SKM-1 treated with dmso at 0.1 percent for 144 hours (cell line): ENCODE measurements around the gene CGREF1.

Source experiments
- DNase-seq: peaks from one replicate; lab custom pipeline; 2025; ENCODE audit not compliant: unreplicated experiment; lab: John Stamatoyannopoulos, UW

Gene CGREF1

DNA sequence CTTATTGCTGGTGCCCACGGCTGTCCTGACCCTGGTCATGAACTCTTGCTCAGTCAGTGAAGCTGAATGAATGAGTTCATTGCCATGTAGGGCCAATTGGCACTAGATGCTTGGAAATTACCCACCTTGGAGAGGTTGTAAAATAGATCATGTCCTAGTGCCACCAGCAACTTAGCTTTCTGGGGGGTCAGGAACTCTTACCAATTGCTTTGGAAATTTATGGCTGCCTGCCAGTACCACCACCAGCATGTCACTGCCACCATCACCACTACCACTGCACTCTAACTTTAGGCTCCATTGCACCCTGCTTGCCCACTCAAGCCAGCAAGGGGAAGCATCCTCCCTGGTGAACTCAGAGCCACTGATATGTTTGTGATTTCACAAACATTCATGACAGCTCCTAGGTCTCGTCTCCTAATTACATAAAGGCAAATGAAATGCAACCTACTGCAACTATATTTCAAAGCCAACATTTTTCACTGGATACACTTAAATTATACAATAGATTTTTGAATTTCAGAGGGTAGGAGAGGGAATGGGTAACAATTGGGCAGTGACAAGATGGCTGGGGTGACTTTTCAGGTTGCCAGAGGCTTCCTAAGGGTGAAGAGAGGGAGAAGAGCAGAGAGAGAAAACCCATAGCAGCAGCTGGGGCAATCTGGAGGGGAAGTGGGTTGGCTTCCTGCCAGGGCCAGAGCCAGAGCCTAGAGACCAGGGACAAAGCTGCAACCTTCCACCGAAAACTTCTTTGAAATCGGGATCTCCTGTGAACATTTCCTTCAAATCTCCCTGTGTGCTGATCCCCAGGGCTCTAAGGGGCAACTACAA is 44.0 kb downstream of the CGREF1 start:
- DNase-seq: peak; percentile 69

- no peak for DNase-seq
Observed at GRCh38 chr2:27073782-27074181, 45.1 kb downstream of the CGREF1 start.

DNA sequence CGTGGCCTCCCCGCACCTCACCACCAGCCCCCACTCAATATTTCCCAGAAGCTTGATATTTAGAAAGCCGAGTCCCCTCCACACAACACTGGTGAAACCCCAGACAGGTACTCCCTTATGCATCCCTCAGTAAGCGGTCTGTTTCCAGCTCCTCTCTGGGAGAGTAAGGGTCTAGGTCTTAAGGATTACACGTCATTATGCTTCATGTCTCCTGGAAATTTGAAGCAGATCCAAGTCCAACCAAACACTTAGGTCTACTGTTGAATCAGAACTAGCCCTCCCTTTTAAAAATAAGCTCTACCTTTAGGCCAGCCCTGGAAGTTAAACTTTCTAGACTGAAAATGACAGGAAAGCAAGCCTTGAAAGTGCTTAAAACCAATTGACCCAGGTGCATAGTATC is 46.0 kb downstream of the CGREF1 start:
- no peak for DNase-seq

GRCh38 chr2:27071990-27072830 is 46.7 kb downstream of the CGREF1 start:
- DNase-seq: no peak

- peak; percentile 89 for DNase-seq
Observed at GRCh38 chr2:27071277-27071989, 47.5 kb downstream of the CGREF1 start, which contains the start of gene OST4. TSS of gene OST4 (minus strand) at chr2:27071654.

DNA sequence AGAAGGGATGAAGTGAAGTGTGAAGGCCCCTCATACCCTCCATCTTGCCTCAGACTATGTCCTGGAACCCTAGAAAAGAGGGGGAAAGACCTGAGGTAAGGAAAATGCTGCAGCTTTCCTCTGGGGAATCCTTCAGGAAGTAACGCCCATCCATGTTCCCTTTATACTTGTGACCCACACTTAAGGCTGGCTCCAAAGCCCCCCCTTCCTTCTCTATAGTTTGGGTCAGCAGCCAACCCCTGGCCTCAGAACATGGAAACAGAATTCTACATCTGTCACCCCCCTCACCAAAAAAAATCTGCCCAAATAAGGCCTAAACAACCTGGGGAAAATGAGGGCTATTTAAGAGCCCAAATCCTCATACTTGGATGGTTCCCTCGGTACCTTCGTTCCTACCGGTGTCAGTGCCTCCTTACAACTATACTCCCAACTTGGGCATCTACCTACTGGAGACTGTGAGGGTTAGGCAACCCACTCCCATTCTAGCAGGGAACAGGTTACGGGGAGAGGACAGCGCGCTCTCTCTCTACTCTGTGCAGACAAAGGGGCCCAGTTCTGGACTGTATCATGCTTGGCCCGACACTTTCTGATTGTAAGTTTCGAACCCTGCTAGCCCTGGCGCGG is 48.2 kb downstream of the CGREF1 start:
- DNase-seq: no peak

DNA sequence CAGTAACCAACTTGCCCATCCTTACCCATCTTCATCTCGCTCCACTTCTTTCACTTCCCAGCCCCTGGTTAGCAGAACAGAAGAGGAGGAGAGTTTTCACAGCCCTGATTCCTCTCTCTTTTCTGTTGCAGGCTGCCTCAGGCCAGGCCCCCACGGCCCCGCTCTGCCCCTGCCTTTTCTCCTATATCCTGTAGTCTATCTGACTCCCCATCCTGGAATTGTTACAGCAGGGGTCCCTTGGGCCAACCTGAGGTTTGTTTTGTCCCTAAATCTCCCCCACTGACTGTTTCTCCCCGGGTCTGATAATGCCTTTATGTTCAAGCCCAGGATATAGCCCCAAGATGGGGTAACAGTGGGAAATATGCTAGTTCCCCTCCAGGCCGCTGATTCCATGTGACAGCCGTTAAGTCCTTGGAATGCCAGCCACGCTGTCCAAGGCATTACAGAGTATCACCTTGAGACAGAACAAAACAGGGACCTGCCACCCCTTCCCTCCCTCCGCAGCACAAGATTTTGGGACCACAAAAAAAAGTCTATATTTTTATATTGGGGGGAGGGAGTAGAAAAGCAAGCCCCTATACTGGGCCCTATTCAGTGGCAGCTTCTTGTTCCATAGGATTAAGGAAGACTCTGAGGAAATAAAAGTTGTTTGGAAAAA is 48.8 kb downstream of the CGREF1 start:
- no peak for DNase-seq

DNA sequence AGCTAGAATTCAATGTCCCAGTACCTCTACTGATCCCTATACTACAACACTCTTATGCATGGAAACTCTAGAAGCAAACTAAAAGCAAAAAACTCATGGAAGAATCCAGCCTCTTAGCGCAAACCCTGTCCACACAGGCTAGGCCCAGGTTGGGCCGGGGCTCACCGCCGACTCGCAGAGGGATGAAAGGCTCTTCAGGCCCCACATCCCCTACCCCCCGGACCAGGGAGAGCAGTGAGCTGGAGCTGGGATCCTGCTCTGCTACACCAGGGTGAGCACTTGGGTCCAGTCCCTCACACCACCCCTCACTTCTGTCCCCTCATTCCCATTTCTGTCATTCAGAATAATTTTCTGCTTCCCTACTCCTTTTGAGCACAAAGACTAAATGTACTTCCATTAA is 49.5 kb downstream of the CGREF1 start:
- DNase-seq: no peak

DNA sequence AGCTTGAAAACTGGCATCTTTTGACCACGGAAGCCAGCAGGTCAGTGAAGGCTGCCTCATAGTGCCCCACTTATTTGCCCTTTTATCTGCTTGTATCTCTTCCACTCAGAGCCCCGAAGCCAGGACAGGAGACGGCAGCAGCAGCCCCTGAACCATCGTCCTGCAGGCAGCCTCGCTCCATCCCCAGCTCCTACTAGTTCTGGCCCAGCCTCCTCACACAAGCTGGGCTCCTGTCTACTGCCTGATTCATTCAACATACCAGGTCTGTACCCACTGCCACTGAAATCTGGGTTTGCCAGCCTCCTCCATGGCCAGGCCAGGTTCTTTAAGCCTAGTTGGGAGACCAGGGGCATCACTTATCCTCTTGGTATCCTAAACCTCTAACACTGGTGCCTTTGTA is 51.5 kb downstream of the CGREF1 start:
- no peak for DNase-seq

GRCh38 chr2:27065128-27065527 is 53.8 kb downstream of the CGREF1 start:
- no peak for DNase-seq

DNA sequence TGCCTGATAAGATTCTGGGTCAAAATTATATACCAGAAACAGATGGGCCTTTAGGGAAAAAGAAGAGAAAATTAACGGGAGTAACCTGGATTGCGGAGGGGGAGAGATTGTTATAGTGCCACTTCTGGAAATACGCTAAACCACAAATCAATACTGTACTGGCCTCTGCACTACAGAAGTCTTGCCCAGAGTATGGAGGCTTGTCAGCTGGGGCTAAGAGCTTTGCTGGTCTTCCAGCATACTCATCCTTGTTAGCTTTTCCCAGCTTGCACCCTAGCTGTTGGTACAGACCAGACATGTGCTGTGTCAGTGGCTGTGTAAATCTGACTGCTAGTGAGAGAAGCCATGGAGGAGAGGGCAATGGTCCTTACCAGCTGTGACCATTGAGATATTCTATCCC is 58.6 kb downstream of the CGREF1 start:
- DNase-seq: no peak

GRCh38 chr2:27059141-27059820 is 59.6 kb downstream of the CGREF1 start:
- no peak for DNase-seq

GRCh38 chr2:27058210-27058609 is 60.7 kb downstream of the CGREF1 start:
- no peak for DNase-seq

DNA sequence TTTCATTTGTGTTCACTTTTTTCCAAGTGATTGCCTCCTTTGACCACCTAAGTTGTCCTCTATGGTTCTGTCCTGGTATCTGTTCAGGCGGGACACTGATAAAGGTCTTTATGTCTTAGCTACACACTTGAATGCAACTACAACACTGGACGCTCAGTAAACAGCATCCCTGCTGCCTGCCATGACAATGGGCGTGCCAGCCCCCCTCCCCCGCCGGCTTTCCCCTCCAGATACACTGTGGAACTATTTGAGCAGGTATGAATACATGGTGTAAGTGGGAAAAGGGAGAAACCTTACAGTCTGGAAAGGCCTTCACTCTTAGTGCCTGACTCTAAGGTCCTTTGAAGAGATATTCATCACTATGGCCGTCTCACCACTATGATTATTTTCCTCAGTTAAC is 61.7 kb downstream of the CGREF1 start:
- no peak for DNase-seq

DNA sequence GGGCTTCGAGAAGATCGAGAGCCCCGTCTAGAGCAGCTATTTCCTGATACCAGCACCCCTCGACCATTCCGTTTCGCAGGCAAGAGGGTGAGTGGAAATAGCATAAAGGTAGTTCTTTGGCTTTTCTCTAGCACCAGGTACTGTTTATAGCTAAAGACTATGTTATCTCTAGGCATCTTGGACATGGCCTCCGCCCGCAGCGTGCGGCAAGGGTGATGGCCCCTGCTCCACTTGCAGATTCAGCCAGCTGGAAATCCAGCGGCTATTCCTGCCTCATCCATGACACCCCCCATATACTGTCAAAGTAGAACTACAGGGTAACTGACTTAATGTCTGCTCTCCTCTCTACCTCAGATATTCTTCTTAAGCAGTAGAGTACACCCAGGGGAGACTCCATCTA is 64.2 kb downstream of the CGREF1 start:
- DNase-seq: no peak

- no peak for DNase-seq
Observed at GRCh38 chr2:27053776-27054175, 65.2 kb downstream of the CGREF1 start.

GRCh38 chr2:27053321-27053720 is 65.6 kb downstream of the CGREF1 start:
- no peak for DNase-seq

- no peak for DNase-seq
Observed at GRCh38 chr2:27051902-27052645, 66.9 kb downstream of the CGREF1 start.
